Measurements from ENCODE around the gene ABCA4.

DNA sequence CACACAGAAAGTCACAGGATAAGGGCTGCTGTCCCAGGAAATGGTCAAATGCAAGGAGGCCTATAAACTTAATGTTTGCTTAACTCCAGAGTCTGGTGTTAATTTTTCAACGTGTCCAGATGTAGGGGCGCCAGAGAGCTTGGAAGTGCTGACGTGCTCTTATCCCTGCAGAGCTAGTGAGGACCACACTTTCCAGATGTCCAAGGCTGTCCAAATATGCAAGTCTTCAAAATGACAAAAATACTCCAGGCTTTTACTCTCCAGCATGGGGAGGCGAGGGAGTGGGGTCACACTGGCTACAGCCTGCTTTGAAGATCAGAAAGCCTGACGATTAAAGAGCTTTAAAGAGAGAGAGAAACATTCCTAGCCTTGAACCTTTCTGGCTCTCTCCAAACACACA is 57.6 kb downstream of the ABCA4 start:
- TF ChIP-seq EZH2 (optimal IDR thresholded peaks at IDR 0.05; ENCODE audit: low read depth, low read length) = no peak
- TF ChIP-seq, protein P1, sequence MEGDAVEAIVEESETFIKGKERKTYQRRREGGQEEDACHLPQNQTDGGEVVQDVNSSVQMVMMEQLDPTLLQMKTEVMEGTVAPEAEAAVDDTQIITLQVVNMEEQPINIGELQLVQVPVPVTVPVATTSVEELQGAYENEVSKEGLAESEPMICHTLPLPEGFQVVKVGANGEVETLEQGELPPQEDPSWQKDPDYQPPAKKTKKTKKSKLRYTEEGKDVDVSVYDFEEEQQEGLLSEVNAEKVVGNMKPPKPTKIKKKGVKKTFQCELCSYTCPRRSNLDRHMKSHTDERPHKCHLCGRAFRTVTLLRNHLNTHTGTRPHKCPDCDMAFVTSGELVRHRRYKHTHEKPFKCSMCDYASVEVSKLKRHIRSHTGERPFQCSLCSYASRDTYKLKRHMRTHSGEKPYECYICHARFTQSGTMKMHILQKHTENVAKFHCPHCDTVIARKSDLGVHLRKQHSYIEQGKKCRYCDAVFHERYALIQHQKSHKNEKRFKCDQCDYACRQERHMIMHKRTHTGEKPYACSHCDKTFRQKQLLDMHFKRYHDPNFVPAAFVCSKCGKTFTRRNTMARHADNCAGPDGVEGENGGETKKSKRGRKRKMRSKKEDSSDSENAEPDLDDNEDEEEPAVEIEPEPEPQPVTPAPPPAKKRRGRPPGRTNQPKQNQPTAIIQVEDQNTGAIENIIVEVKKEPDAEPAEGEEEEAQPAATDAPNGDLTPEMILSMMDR (IDR thresholded peaks at IDR 0.05; ENCODE audit: low read length) = no peak
